HL-60/S4 (cell line): ENCODE data around the gene ZDHHC22.

Source experiments
- in situ Hi-C: fragments of 300-500 bp; cut with MboI; formaldehyde crosslinking; loops from 2 replicates; pipeline ENCODE4 v1.14.3; 2022; ENCODE audit warnings: low sequenced_read_pairs

The ZDHHC22 gene

GRCh38 chr14:77085538-77085937, 56.1 kb downstream of the ZDHHC22 start:
- in situ Hi-C loops: no loop called here

- in situ Hi-C loops: no loop called here
Measured at GRCh38 chr14:77084985-77085384, 56.6 kb downstream of the ZDHHC22 start.

- in situ Hi-C loops: no loop called here
Measured at GRCh38 chr14:77083082-77083481, 58.5 kb downstream of the ZDHHC22 start.

GRCh38 chr14:77082356-77082755, 59.2 kb downstream of the ZDHHC22 start:
- in situ Hi-C loops: no loop called here
